ENCODE results near the gene FASTK. TPM values are rescaled to one million over a fixed set of nuclear protein-coding genes. Genes with fewer than 3 reads are reported as not detected.

The FASTK gene
- total RNA-seq, 1 experiment from 2014 or later: 95.0 TPM

DNA sequence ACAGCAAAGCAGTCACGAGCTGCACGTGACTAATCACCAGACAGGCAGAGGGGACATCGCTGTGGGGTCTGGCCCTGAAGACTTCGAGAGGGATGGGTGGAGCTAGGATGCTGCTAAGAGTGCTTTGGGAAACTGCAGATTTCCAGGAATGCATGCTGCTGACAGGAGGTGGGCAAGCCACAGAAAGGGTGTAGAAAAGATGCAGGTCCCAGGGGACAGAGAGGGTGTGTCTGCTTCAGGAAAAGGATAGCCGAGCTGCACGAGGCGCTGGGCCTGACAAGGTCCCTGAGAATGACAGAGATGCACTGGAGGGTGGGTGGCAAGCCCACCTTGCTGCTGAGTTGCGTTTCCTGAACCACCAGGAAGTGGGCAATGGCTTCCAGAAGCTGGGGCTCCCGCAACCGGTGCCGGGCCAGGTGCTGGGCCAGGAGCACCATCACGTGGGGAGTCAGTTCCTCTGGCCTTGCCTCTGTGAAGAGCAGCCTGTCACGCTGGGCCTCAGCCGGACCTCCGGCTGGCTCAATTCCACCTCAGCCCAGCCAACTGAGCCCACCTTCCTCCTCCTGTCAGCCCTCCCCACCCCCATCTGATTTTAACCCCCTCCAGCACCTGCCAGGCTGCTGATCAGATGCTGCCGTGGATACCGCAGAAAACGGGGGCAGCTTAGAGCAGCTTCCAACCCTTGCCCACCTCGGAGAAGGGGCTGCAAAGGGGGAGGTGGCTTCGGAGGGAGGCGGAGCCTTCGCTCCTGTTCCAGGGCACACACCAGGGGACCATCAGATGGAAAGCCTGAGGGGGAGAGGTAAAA, 2.2 kb downstream of the FASTK start:
- in situ Hi-C loops (cut with HindIII; ENCODE audit: low pct_unique_long_range_greater_than_20kb, low sequenced_read_pairs): no loop called here
- H3K4me3 ChIP-seq (ENCODE audit: low read depth in 2 of 2, low read length in 2 of 2): peak overlapping the region; percentile 74 to 93; a peak in 3 of 4 replicates
- H3K9me3 ChIP-seq (ENCODE audit: control insufficient read depth, insufficient read depth, low read depth, low read length): no peaks in the 10 kb centered on the region
- TF ChIP-seq CTCF (IDR thresholded peaks at IDR 0.05) (no peak), TCF7L2 (IDR thresholded peaks at IDR 0.05; ENCODE audit: low read depth, low read length) (no peak), POLR2AphosphoS5 (IDR thresholded peaks at IDR 0.05; ENCODE audit: low read depth, low read length) (peak; percentile 15)
- TF ChIP-seq, protein P1, sequence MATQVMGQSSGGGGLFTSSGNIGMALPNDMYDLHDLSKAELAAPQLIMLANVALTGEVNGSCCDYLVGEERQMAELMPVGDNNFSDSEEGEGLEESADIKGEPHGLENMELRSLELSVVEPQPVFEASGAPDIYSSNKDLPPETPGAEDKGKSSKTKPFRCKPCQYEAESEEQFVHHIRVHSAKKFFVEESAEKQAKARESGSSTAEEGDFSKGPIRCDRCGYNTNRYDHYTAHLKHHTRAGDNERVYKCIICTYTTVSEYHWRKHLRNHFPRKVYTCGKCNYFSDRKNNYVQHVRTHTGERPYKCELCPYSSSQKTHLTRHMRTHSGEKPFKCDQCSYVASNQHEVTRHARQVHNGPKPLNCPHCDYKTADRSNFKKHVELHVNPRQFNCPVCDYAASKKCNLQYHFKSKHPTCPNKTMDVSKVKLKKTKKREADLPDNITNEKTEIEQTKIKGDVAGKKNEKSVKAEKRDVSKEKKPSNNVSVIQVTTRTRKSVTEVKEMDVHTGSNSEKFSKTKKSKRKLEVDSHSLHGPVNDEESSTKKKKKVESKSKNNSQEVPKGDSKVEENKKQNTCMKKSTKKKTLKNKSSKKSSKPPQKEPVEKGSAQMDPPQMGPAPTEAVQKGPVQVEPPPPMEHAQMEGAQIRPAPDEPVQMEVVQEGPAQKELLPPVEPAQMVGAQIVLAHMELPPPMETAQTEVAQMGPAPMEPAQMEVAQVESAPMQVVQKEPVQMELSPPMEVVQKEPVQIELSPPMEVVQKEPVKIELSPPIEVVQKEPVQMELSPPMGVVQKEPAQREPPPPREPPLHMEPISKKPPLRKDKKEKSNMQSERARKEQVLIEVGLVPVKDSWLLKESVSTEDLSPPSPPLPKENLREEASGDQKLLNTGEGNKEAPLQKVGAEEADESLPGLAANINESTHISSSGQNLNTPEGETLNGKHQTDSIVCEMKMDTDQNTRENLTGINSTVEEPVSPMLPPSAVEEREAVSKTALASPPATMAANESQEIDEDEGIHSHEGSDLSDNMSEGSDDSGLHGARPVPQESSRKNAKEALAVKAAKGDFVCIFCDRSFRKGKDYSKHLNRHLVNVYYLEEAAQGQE (IDR thresholded peaks at IDR 0.05; ENCODE audit: insufficient read depth in 1 of 2, low read depth in 2 of 2, low read length in 1 of 2): 0 out of 4 replicates have a peak, but pooled peaks of 1 of the 2 experiments have one; percentile 7
- intact Hi-C loops (cut with micrococcal nuclease; ENCODE audit: unreplicated experiment): loop anchor here (5.0 kb wide), 1 partner anchor 34 kb away; no protein-coding TSS in a partner anchor
- POLR2A ChIA-PET: no interaction called here
- DNase-seq (ENCODE audit: low read depth, low spot score) (no peak), ATAC-seq (no peak)
- BruUV-seq (replicated peaks): no TSS peak
- peak overlapping the region; percentile 91 for H3K27ac ChIP-seq (ENCODE audit: low read length)
- no peaks in the 10 kb centered on the region for H3K27me3 ChIP-seq (ENCODE audit: control insufficient read depth, insufficient read depth, low read length)
- H3K36me3 ChIP-seq (ENCODE audit: control insufficient read depth, insufficient read depth, low read length): no peaks in the 10 kb centered on the region; the same call in 1 of the 2 replicates
- CTCF ChIA-PET: no interaction called here
- peaks cover 44% of the 10 kb centered on the region for H3K4me1 ChIP-seq (ENCODE audit: control insufficient read depth, insufficient read depth, low read length)

DNA sequence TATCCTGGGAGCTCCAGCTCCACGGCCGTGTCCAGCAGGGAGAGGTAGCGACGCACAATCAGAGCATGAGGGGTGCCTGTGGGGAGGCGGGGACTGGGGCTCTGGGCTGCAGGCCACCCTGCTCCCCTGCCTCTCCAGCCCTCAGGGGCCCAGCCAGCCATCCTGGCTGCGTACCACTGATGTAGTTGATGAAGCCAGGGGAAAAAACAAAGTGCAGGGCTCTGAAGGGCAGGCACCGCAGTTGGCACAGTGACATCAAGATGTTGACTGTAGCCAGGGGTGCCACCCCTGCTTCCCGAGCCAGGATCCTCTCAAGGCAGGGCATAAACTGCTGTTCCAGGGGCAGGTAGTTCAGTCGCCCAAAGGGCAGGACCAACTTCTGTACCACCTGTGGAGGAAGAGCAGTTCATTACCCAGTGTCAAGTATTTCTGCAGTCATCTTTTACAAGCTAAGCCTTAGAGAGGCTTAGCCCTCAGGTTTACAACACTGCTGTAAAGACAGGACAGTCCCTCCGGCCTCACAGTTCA, 2.8 kb downstream of the FASTK start:
- Histone ChIP-seq H3K36me3 (ENCODE audit: control insufficient read depth, insufficient read depth, low read length) (no peaks in the 10 kb centered on the region; the same call in 1 of the 2 replicates), H3K27ac (ENCODE audit: low read length) (peak overlapping the region; percentile 91), H3K27me3 (ENCODE audit: control insufficient read depth, insufficient read depth, low read length) (no peaks in the 10 kb centered on the region), H3K9me3 (ENCODE audit: control insufficient read depth, insufficient read depth, low read depth, low read length) (no peaks in the 10 kb centered on the region), H3K4me1 (ENCODE audit: control insufficient read depth, insufficient read depth, low read length) (peaks cover 44% of the 10 kb centered on the region), H3K4me3 (ENCODE audit: low read depth in 2 of 2, low read length in 2 of 2) (no peak overlapping the region)
- peak; percentile 0; the same call in 1 of the 2 replicates for ATAC-seq
- ChIA-PET POLR2A (no interaction called here), CTCF (interaction anchor here (1.4 kb wide), 1 partner anchor 33 kb away, joined by 3 read pairs; no protein-coding TSS in a partner anchor)
- in situ Hi-C loops (cut with HindIII; ENCODE audit: low pct_unique_long_range_greater_than_20kb, low sequenced_read_pairs) (no loop called here), intact Hi-C loops (cut with micrococcal nuclease; ENCODE audit: unreplicated experiment) (loop anchor here (5.0 kb wide), 1 partner anchor 35 kb away; no protein-coding TSS in a partner anchor)
- no peak; the same call in 1 of the 2 replicates for TF ChIP-seq POLR2AphosphoS5 (IDR thresholded peaks at IDR 0.05; ENCODE audit: low read depth, low read length)
- TF ChIP-seq SIN3A (IDR thresholded peaks at IDR 0.05; ENCODE audit: borderline replicate concordance, insufficient read depth, low read depth, low read length): no peak
- no peak for TF ChIP-seq TCF7L2 (IDR thresholded peaks at IDR 0.05; ENCODE audit: low read depth, low read length)
- no peak for TF ChIP-seq CTCF (IDR thresholded peaks at IDR 0.05)
- BruUV-seq (replicated peaks): no TSS peak
- no peak for DNase-seq (ENCODE audit: low read depth, low spot score)
